ENCODE data around the gene KPNA1.

The KPNA1 gene

GRCh38 chr3:122410111-122410510, 104.6 kb downstream of the KPNA1 start:
- H3K27me3 ChIP-seq (ENCODE audit: insufficient read depth, low read length) = no peaks in the 10 kb centered on the region
- no peaks in the 10 kb centered on the region for H3K9me3 ChIP-seq (ENCODE audit: insufficient read depth, low read depth, low read length)
- no peak overlapping the region for H3K4me3 ChIP-seq (ENCODE audit: low read length)
- peaks cover 46% of the 10 kb centered on the region for H3K36me3 ChIP-seq (ENCODE audit: insufficient read depth, low read depth, low read length)
- H3K27ac ChIP-seq (ENCODE audit: low read length) = no peak overlapping the region
- H3K4me1 ChIP-seq (ENCODE audit: insufficient read depth, low read length) = no peaks in the 10 kb centered on the region
- no peak overlapping the region for H3K9ac ChIP-seq (ENCODE audit: low read depth, low read length)

- Histone ChIP-seq H3K27ac (ENCODE audit: low read length) (no peak overlapping the region), H3K36me3 (ENCODE audit: insufficient read depth, low read depth, low read length) (peaks cover 51% of the 10 kb centered on the region), H3K4me1 (ENCODE audit: insufficient read depth, low read length) (no peaks in the 10 kb centered on the region), H3K27me3 (ENCODE audit: insufficient read depth, low read length) (no peaks in the 10 kb centered on the region), H3K9me3 (ENCODE audit: insufficient read depth, low read depth, low read length) (no peaks in the 10 kb centered on the region), H3K9ac (ENCODE audit: low read depth, low read length) (no peak overlapping the region), H3K4me3 (ENCODE audit: low read length) (no peak overlapping the region)
These were observed 105.3 kb downstream of the KPNA1 start for GRCh38 chr3:122409446-122409845.

DNA sequence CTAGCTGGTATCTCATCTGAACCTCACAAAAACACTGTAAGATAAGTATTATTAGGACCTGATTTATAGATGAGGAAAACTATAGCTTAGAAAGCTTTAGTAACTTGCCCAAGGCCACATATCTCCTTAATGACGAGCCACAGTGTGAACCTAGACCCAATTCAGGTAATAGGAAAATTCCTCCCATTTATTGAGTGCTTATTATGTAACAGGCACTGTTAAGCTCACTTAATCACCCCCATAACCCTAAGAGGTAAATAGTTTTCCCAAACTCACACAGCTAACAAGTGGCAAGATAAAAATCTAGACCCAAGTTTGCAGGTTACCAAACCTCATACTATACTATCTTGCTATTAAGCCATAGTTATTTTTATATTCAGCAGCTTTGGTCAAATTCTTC, 106.8 kb downstream of the KPNA1 start:
- Histone ChIP-seq H3K9ac (ENCODE audit: low read depth, low read length) (no peak overlapping the region), H3K4me1 (ENCODE audit: insufficient read depth, low read length) (no peaks in the 10 kb centered on the region), H3K9me3 (ENCODE audit: insufficient read depth, low read depth, low read length) (no peaks in the 10 kb centered on the region), H3K4me3 (ENCODE audit: low read length) (no peak overlapping the region), H3K27me3 (ENCODE audit: insufficient read depth, low read length) (no peaks in the 10 kb centered on the region), H3K36me3 (ENCODE audit: insufficient read depth, low read depth, low read length) (peaks cover 62% of the 10 kb centered on the region), H3K27ac (ENCODE audit: low read length) (no peak overlapping the region)

DNA sequence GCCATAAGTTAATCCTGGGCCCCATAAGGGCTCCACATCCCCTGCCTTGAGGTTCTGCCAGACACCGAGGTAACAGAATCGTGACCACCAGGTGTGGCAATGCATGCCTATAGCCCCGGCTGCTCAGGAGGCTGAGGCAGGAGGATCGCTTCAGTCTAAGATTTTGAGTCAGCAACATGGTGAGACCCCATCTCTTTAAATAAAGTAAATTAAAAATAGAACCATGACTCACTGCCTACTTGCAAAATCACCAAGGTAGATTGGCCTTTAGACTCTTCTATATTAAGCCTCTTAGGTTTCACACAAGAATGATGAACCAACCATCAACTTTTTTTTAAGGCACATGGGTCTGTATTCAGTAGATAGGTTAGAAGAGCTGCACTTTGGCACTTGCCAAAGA, 108.5 kb downstream of the KPNA1 start:
- Histone ChIP-seq H3K9me3 (ENCODE audit: insufficient read depth, low read depth, low read length) (no peaks in the 10 kb centered on the region), H3K36me3 (ENCODE audit: insufficient read depth, low read depth, low read length) (peaks cover 65% of the 10 kb centered on the region), H3K9ac (ENCODE audit: low read depth, low read length) (no peak overlapping the region), H3K4me3 (ENCODE audit: low read length) (no peak overlapping the region), H3K27ac (ENCODE audit: low read length) (no peak overlapping the region), H3K4me1 (ENCODE audit: insufficient read depth, low read length) (no peaks in the 10 kb centered on the region), H3K27me3 (ENCODE audit: insufficient read depth, low read length) (no peaks in the 10 kb centered on the region)

DNA sequence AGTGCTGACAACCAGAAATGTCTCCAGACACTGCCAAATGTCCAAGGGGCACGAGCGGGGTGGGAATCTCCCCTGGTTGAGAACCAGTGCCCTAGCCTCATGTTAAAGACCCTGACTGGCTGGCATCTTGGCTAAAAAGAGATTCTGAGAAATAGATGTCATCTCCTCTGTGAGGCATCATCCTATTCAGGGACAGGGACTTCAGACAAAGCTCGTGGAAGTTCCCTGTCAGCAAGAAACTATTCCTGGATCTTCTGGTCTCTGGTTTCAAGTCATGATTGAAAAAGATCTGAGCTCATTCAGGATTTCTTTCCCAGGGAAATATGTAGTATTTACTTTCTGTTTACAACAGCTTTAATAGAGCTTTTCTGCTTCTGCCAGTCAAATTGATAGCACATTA, 109.7 kb downstream of the KPNA1 start:
- Histone ChIP-seq H3K27me3 (ENCODE audit: insufficient read depth, low read length) (no peaks in the 10 kb centered on the region), H3K27ac (ENCODE audit: low read length) (no peak overlapping the region), H3K4me3 (ENCODE audit: low read length) (no peak overlapping the region), H3K4me1 (ENCODE audit: insufficient read depth, low read length) (no peaks in the 10 kb centered on the region), H3K36me3 (ENCODE audit: insufficient read depth, low read depth, low read length) (peaks cover 54% of the 10 kb centered on the region), H3K9me3 (ENCODE audit: insufficient read depth, low read depth, low read length) (no peaks in the 10 kb centered on the region), H3K9ac (ENCODE audit: low read depth, low read length) (no peak overlapping the region)

DNA sequence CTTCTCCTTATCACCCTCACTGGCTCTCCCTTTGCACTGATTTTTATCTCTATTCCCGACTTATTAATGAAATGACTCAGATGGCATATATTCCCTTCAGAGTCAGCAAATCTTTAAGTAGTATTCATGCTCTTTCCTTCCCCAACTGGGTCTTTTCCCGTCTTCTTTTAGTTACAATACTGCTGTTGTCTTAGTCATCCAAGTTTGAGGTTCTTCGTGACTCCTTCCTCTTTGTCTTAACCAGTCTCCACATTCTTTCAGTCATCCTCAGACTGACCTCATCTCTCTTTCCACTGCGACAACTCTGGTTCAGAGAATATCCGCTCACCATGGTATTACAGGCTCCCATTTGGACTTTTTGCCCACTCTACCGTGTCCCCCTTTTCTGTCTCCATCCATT, 111.2 kb downstream of the KPNA1 start:
- H3K27me3 ChIP-seq (ENCODE audit: insufficient read depth, low read length) = no peaks in the 10 kb centered on the region
- H3K4me1 ChIP-seq (ENCODE audit: insufficient read depth, low read length) = no peaks in the 10 kb centered on the region
- H3K27ac ChIP-seq (ENCODE audit: low read length) = no peak overlapping the region
- no peak overlapping the region for H3K9ac ChIP-seq (ENCODE audit: low read depth, low read length)
- H3K4me3 ChIP-seq (ENCODE audit: low read length) = no peak overlapping the region
- H3K36me3 ChIP-seq (ENCODE audit: insufficient read depth, low read depth, low read length) = peaks cover 45% of the 10 kb centered on the region
- H3K9me3 ChIP-seq (ENCODE audit: insufficient read depth, low read depth, low read length) = no peaks in the 10 kb centered on the region

- no peak overlapping the region for H3K27ac ChIP-seq (ENCODE audit: low read length)
- no peaks in the 10 kb centered on the region for H3K27me3 ChIP-seq (ENCODE audit: insufficient read depth, low read length)
- peaks cover 3% of the 10 kb centered on the region; the same call in 1 of the 2 replicates for H3K4me1 ChIP-seq (ENCODE audit: insufficient read depth, low read length)
- H3K36me3 ChIP-seq (ENCODE audit: insufficient read depth, low read depth, low read length) = peaks cover 9% of the 10 kb centered on the region
- H3K4me3 ChIP-seq (ENCODE audit: low read length) = no peak overlapping the region
- no peak overlapping the region for H3K9ac ChIP-seq (ENCODE audit: low read depth, low read length)
- H3K9me3 ChIP-seq (ENCODE audit: insufficient read depth, low read depth, low read length) = no peaks in the 10 kb centered on the region
These were observed 115.8 kb downstream of the KPNA1 start for GRCh38 chr3:122398920-122399319.

DNA sequence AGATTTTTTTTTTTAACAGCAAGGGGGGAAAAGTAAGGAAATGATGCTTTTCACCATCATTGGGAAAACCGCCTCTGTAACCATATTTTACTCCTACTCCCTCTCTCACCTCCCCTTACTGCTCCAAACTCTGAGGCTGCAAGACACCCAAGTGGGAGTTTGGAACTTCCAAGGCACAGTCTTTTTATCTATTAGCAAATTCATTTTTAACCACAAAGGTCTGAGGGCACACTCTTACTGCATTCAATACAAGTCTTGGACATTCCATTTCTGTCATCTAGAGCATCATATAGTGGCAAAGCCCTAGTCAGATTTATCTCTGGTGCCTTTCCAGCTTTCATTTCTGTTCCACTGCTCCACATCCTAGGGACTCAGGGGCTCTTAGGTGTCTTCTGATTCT, 117.5 kb downstream of the KPNA1 start:
- H3K4me1 ChIP-seq (ENCODE audit: insufficient read depth, low read length) = peaks cover 5% of the 10 kb centered on the region; the same call in 1 of the 2 replicates
- H3K9ac ChIP-seq (ENCODE audit: low read depth, low read length) = no peak overlapping the region
- H3K36me3 ChIP-seq (ENCODE audit: insufficient read depth, low read depth, low read length) = no peaks in the 10 kb centered on the region
- no peaks in the 10 kb centered on the region for H3K27me3 ChIP-seq (ENCODE audit: insufficient read depth, low read length)
- H3K9me3 ChIP-seq (ENCODE audit: insufficient read depth, low read depth, low read length) = no peaks in the 10 kb centered on the region
- H3K4me3 ChIP-seq (ENCODE audit: low read length) = no peak overlapping the region
- no peak overlapping the region for H3K27ac ChIP-seq (ENCODE audit: low read length)

- Histone ChIP-seq H3K36me3 (ENCODE audit: insufficient read depth, low read depth, low read length) (no peaks in the 10 kb centered on the region), H3K9me3 (ENCODE audit: insufficient read depth, low read depth, low read length) (no peaks in the 10 kb centered on the region), H3K9ac (ENCODE audit: low read depth, low read length) (no peak overlapping the region), H3K4me1 (ENCODE audit: insufficient read depth, low read length) (peaks cover 5% of the 10 kb centered on the region; the same call in 1 of the 2 replicates), H3K27me3 (ENCODE audit: insufficient read depth, low read length) (no peaks in the 10 kb centered on the region), H3K27ac (ENCODE audit: low read length) (no peak overlapping the region), H3K4me3 (ENCODE audit: low read length) (no peak overlapping the region)
These were observed 118.2 kb downstream of the KPNA1 start for GRCh38 chr3:122396511-122396910.

GRCh38 chr3:122395582-122395981, 119.2 kb downstream of the KPNA1 start:
- Histone ChIP-seq H3K9me3 (ENCODE audit: insufficient read depth, low read depth, low read length) (no peaks in the 10 kb centered on the region), H3K9ac (ENCODE audit: low read depth, low read length) (no peak overlapping the region), H3K4me3 (ENCODE audit: low read length) (no peak overlapping the region), H3K27ac (ENCODE audit: low read length) (no peak overlapping the region), H3K4me1 (ENCODE audit: insufficient read depth, low read length) (peaks cover 5% of the 10 kb centered on the region; the same call in 1 of the 2 replicates), H3K27me3 (ENCODE audit: insufficient read depth, low read length) (no peaks in the 10 kb centered on the region), H3K36me3 (ENCODE audit: insufficient read depth, low read depth, low read length) (no peaks in the 10 kb centered on the region)

GRCh38 chr3:122394173-122394572, 120.6 kb downstream of the KPNA1 start:
- Histone ChIP-seq H3K9me3 (ENCODE audit: insufficient read depth, low read depth, low read length) (no peaks in the 10 kb centered on the region), H3K27me3 (ENCODE audit: insufficient read depth, low read length) (no peaks in the 10 kb centered on the region), H3K9ac (ENCODE audit: low read depth, low read length) (no peak overlapping the region), H3K27ac (ENCODE audit: low read length) (no peak overlapping the region), H3K36me3 (ENCODE audit: insufficient read depth, low read depth, low read length) (no peaks in the 10 kb centered on the region), H3K4me3 (ENCODE audit: low read length) (no peak overlapping the region), H3K4me1 (ENCODE audit: insufficient read depth, low read length) (peaks cover 5% of the 10 kb centered on the region; the same call in 1 of the 2 replicates)

DNA sequence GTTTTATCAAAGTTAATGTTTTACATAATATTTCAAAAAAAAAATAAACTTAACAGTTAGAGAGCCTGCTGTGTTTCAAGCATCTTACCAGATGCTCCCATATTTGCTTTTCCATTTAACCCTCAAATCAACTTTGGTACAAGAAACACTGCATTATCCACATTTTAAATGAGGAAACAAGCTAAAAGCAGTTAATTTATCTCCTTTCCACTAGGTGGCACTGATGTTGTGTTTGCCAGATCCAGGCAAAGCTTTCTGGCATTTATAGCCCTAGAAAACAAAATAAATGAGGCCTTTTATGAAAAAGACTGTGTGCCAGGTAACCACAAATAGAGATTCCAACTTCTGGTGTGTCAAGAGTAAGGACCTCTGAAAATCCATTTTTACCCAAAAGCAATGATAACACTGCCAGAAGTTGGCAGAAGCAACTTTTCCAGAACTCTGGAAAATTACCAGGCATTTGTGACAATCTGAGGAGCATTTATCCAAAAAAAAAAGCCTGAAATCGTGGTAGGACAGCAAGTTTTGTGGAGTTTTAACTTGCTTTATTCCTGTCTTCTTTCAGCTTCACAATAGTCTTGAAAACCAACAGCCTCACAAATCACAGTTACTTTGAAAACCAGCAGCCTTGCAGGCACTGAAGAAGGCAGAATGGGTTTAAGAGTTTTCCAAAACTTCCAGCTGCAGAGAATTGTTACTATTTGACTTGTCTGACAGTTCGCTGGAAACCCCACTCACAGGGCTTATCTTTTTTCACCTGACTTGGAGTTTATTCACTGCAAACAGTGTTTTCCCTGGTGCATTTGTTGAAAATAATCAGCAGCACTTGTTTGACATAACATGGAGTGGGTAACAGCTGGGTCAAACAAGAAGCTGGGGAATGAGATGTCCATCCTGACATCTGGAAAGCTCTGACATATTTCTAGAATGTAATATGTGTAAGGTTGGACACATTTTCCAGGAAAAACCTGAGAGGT, 121.6 kb downstream of the KPNA1 start:
- Histone ChIP-seq H3K4me3 (ENCODE audit: low read length) (no peak overlapping the region), H3K36me3 (ENCODE audit: insufficient read depth, low read depth, low read length) (no peaks in the 10 kb centered on the region), H3K9me3 (ENCODE audit: insufficient read depth, low read depth, low read length) (no peaks in the 10 kb centered on the region), H3K9ac (ENCODE audit: low read depth, low read length) (no peak overlapping the region), H3K27me3 (ENCODE audit: insufficient read depth, low read length) (no peaks in the 10 kb centered on the region), H3K27ac (ENCODE audit: low read length) (no peak overlapping the region), H3K4me1 (ENCODE audit: insufficient read depth, low read length) (peaks cover 5% of the 10 kb centered on the region; the same call in 1 of the 2 replicates)
